ENCODE results near the gene KCNA1.

DNA sequence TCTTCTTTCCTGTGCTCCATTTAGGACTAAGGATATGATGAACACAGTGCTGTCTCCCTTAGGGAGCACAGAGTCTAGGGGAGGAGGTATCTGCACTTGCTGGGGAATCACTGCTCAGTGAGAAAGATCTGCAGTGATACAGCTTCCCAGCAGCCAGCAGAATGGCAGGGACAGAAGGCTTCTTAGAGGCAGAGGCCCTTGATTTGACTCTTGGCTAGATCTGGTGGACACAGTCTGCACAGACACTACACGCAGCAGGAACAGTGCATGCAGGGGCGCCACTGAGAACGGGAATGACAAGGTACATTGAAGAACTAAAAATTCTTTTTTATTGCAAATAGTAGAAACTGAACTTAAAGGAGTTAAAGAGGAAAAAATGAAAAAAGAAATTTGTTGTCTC, 51.6 kb downstream of the KCNA1 start:
- TF ChIP-seq EZH2phosphoT487 (IDR thresholded peaks at IDR 0.05; ENCODE audit: borderline replicate concordance) (no peak), CTCF (conservative IDR thresholded peaks at IDR 0.05; ENCODE audit: low read length) (no peak)

All from Loucy (cell line).